ENCODE measurements around the gene MBD1. TPM values are rescaled to one million over a fixed set of nuclear protein-coding genes. Genes with fewer than 3 reads are reported as not detected.

The MBD1 gene, protein sequence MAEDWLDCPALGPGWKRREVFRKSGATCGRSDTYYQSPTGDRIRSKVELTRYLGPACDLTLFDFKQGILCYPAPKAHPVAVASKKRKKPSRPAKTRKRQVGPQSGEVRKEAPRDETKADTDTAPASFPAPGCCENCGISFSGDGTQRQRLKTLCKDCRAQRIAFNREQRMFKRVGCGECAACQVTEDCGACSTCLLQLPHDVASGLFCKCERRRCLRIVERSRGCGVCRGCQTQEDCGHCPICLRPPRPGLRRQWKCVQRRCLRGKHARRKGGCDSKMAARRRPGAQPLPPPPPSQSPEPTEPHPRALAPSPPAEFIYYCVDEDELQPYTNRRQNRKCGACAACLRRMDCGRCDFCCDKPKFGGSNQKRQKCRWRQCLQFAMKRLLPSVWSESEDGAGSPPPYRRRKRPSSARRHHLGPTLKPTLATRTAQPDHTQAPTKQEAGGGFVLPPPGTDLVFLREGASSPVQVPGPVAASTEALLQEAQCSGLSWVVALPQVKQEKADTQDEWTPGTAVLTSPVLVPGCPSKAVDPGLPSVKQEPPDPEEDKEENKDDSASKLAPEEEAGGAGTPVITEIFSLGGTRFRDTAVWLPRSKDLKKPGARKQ
- polyA plus RNA-seq (2011; rRNA removed) (35.3 and 39.5 TPM in 2 replicates), polyA minus RNA-seq (2011; rRNA and poly(A)+ RNA removed) (39.2 and 51.3 TPM in 2 replicates)

- Histone ChIP-seq H3K9me3 (ENCODE audit: control insufficient read depth, insufficient read depth, low read length) (no peaks in the 10 kb centered on the region; the same call in 1 of the 2 replicates), H3K27ac (ENCODE audit: low read depth, low read length) (peak within 1 kb of the TSS; percentile 91), H3K4me3 (ENCODE audit: low read depth, low read length) (peak within 1 kb of the TSS; percentile 98), H3K27me3 (ENCODE audit: control insufficient read depth, insufficient read depth, low read length) (no peaks in the 10 kb centered on the region)
- DNase-seq (ENCODE audit: low read depth, low spot score) = peak; percentile 97
- CTCF ChIA-PET = interaction anchor here (1.3 to 1.8 kb wide), 3 partner anchors 11 to 76 kb away, joined by 4 to 11 read pairs (median 8); no protein-coding TSS in a partner anchor
- POLR2A ChIA-PET = interaction anchor here (0.7 to 1.1 kb wide), 5 partner anchors 10 to 93 kb away, joined by 3 to 11 read pairs (median 3); partner anchors contain the start of genes CFAP53 and SKA1
- TF ChIP-seq, protein P1, sequence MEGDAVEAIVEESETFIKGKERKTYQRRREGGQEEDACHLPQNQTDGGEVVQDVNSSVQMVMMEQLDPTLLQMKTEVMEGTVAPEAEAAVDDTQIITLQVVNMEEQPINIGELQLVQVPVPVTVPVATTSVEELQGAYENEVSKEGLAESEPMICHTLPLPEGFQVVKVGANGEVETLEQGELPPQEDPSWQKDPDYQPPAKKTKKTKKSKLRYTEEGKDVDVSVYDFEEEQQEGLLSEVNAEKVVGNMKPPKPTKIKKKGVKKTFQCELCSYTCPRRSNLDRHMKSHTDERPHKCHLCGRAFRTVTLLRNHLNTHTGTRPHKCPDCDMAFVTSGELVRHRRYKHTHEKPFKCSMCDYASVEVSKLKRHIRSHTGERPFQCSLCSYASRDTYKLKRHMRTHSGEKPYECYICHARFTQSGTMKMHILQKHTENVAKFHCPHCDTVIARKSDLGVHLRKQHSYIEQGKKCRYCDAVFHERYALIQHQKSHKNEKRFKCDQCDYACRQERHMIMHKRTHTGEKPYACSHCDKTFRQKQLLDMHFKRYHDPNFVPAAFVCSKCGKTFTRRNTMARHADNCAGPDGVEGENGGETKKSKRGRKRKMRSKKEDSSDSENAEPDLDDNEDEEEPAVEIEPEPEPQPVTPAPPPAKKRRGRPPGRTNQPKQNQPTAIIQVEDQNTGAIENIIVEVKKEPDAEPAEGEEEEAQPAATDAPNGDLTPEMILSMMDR (IDR thresholded peaks at IDR 0.05; ENCODE audit: low read depth, low read length) = peak; percentile 34; the same call in 1 of the 2 replicates
Observed at GRCh38 chr18:50281295-50281971, at the start of gene MBD1. Gene MBD1 (minus strand): TSS chr18:50281523. CDS start chr18:50279992, 1,531 bp downstream.

DNA sequence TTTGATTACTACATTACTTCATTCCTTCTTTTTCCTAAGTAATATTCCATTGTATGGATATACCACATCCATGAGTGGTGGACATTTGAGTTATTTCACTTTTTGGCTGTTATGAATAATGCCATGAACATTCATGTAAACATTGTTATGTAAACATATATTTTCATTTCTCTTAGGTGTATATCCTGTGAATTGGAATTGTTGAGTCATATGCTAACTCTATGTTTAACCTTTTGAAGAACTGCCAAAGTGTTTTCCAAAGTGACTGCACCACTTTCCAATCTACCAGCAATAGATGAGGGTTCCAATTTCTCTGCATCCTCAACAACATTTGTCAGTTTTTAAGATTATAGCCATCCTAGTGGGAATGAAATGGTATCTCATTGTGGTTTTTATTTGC is 48.9 kb upstream of the MBD1 start:
- ChIA-PET CTCF (no interaction called here), POLR2A (no interaction called here)
- DNase-seq (ENCODE audit: low read depth, low spot score) = no peak
- TF ChIP-seq, protein P1 (IDR thresholded peaks at IDR 0.05; ENCODE audit: low read depth, low read length) = no peak
- H3K4me3 ChIP-seq (ENCODE audit: low read depth, low read length) = no peak overlapping the region
- no peaks in the 10 kb centered on the region for H3K9me3 ChIP-seq (ENCODE audit: control insufficient read depth, insufficient read depth, low read length)
- H3K27me3 ChIP-seq (ENCODE audit: control insufficient read depth, insufficient read depth, low read length) = peaks cover 3% of the 10 kb centered on the region
- no peak overlapping the region for H3K27ac ChIP-seq (ENCODE audit: low read depth, low read length)

- ChIA-PET POLR2A (no interaction called here), CTCF (interaction anchor here (0.8 kb wide), 1 partner anchor 29 kb away, joined by 4 read pairs; no protein-coding TSS in a partner anchor)
- no peaks in the 10 kb centered on the region for H3K9me3 ChIP-seq (ENCODE audit: control insufficient read depth, insufficient read depth, low read length)
- peaks cover 3% of the 10 kb centered on the region for H3K27me3 ChIP-seq (ENCODE audit: control insufficient read depth, insufficient read depth, low read length)
- TF ChIP-seq, protein P1 (IDR thresholded peaks at IDR 0.05; ENCODE audit: low read depth, low read length) = no peak
- no peak overlapping the region for H3K27ac ChIP-seq (ENCODE audit: low read depth, low read length)
- no peak overlapping the region for H3K4me3 ChIP-seq (ENCODE audit: low read depth, low read length)
- no peak for DNase-seq (ENCODE audit: low read depth, low spot score)
Observed at GRCh38 chr18:50327983-50328382, 46.7 kb upstream of the MBD1 start.

DNA sequence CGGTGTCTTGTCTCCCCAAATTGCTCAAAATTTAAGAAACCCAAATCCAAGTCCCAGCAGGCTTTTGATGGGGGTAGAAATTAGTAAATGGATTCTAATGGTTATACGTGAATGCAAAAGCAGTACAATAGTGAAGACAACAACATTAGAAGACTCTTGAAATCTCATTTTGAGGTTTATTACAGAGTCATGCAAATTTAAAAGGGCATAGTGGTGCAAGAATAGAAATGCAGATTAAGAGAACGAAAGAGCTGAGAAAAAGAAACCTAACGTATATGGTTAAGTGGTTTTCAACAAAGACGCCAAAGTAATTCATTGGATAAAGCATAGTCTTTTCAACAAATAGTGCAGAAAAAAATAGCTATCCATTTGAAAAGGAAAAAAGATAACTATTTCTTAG is 39.4 kb upstream of the MBD1 start:
- ChIA-PET CTCF (interaction anchor here (1.3 kb wide), 1 partner anchor 37 kb away, joined by 3 read pairs; no protein-coding TSS in a partner anchor), POLR2A (no interaction called here)

More for the DNA sequence above, 39.4 kb upstream of the MBD1 start:
- Histone ChIP-seq H3K4me3 (ENCODE audit: low read depth, low read length) (no peak overlapping the region), H3K9me3 (ENCODE audit: control insufficient read depth, insufficient read depth, low read length) (no peaks in the 10 kb centered on the region), H3K27me3 (ENCODE audit: control insufficient read depth, insufficient read depth, low read length) (peaks cover 3% of the 10 kb centered on the region), H3K27ac (ENCODE audit: low read depth, low read length) (no peak overlapping the region)
- DNase-seq (ENCODE audit: low read depth, low spot score) = no peak
- TF ChIP-seq, protein P1 (IDR thresholded peaks at IDR 0.05; ENCODE audit: low read depth, low read length) = no peak

Measured in AG04450 (cell line).